Fibroblast of mammary gland (primary cell): Measurements from ENCODE around the gene NRXN3.
"Not testable (repeated sequence)": the region's sequence is repeated elsewhere in the genome, so short reads cannot be mapped to it uniquely, and the experiment has no call there.

Experiments
- DNase-seq: peaks from one replicate; pipeline ENCODE4 v3.0.0-alpha.2; 2010; ENCODE audit warnings: low read depth
- H3K4me3 ChIP-seq: 2 replicates; pipeline ENCODE4 v1.5.1; 2011; ENCODE audit warnings: low read depth, mild to moderate bottlenecking, low read length, moderate library complexity; ENCODE audit not compliant: control insufficient read depth
- TF ChIP-seq, protein P1 (sequence below): conservative IDR thresholded peaks from 2 replicates; pipeline ENCODE4 v1.5.1; 2011; ENCODE audit warnings: low read depth, low read length, inconsistent platforms; ENCODE audit not compliant: control insufficient read depth, insufficient read depth

The NRXN3 gene

DNA sequence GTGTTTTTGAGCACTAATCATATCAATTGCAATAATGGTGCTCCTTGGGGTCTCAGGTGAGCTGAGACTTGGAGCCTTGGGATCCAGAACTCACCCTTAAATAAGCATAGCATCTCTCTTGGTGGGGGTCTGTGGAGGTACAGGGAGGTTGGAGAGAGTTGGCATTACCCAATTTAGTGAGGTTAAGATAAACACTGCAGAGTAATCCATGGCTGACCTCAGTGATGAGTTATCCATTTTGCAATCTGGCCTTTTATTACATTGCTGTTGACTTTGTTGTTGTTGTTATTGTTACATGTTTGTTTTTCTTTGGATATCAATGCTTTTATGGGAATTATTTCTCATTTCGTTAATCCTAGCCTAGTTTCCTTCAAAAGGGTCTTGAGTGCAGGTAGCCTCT, 373.3 kb downstream of the NRXN3 start:
- DNase-seq: no peak
- TF ChIP-seq, protein P1, sequence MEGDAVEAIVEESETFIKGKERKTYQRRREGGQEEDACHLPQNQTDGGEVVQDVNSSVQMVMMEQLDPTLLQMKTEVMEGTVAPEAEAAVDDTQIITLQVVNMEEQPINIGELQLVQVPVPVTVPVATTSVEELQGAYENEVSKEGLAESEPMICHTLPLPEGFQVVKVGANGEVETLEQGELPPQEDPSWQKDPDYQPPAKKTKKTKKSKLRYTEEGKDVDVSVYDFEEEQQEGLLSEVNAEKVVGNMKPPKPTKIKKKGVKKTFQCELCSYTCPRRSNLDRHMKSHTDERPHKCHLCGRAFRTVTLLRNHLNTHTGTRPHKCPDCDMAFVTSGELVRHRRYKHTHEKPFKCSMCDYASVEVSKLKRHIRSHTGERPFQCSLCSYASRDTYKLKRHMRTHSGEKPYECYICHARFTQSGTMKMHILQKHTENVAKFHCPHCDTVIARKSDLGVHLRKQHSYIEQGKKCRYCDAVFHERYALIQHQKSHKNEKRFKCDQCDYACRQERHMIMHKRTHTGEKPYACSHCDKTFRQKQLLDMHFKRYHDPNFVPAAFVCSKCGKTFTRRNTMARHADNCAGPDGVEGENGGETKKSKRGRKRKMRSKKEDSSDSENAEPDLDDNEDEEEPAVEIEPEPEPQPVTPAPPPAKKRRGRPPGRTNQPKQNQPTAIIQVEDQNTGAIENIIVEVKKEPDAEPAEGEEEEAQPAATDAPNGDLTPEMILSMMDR: no peak
- no peak overlapping the region for H3K4me3 ChIP-seq

DNA sequence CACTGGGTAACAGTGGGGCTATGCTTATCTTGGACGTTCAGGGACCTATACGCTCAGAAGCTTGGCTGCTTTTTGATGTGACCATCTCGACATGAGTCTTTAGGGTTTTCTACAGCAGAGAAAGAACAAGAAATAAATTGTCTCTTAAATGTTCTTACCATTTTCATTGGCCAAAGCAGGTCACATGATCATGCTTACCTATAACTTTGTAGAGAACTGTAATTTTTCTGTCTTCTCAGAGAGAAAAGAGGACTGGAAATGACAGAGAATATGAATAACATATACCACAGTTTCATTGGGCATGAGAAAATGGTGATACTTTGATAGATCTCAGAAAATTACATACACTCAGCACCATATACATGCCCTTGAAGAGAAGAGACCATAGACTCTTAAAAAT, 390.9 kb downstream of the NRXN3 start:
- DNase-seq: no peak
- H3K4me3 ChIP-seq: no peak overlapping the region
- TF ChIP-seq, protein P1: no peak

DNA sequence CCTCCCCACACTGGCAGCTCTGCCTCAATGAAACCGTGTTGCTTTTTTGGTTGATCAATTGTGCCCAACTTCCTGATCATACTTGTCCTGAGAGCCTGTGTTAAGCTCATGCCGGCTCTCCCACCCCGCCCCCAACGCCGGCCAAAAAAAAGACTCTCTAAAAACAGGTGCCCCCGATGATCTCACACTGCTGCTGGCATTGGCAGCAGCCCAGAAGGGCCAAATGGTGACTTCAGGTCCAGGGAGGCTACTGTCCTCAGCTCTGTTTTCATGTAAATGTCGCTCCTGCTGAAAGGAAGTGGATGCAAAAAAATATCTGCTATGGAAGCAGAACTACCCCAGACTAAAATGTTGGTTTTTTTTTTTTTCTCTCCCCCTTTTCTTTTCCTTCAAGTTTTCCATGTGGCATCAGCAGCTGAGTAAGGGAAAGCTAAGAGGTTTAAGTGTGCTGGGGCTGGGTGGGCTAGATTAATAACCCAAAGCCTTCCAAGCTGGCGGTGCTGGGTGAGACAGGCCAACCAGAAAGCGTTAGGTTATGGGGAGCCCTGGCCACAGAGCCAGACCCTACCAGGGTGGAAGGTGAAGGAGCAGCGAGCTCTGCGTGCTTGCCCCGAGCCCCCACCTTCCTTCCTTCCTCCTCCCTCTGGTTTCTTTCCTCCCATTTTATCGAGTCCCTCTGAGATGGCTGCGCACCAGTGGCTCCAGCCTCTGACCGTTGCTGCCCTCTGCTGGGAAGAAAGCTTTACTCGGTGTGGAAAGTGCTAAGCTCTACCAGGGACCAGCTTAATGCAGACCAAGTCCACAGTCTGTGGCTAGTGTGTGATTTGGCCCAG, 396.1 kb downstream of the NRXN3 start:
- TF ChIP-seq, protein P1: peak; percentile 87
- DNase-seq: peak; percentile 72
- H3K4me3 ChIP-seq: no peak overlapping the region

DNA sequence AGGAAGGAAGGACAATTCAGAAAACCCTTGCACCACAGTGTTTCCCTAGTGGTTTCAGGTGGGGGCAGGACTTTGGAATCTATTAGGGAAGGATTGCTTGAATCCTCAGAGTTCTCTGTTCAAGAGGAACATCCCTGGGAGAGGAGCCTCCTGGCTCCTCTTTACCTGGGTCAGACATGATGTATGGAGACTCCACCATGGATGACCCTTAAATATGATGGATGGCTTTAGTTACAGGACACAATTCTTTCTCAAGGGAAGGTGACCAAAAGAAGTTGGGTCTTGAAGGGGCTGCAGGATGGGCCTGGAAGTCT, 396.6 kb downstream of the NRXN3 start:
- TF ChIP-seq, protein P1: no peak
- H3K4me3 ChIP-seq: no peak overlapping the region
- no peak for DNase-seq

DNA sequence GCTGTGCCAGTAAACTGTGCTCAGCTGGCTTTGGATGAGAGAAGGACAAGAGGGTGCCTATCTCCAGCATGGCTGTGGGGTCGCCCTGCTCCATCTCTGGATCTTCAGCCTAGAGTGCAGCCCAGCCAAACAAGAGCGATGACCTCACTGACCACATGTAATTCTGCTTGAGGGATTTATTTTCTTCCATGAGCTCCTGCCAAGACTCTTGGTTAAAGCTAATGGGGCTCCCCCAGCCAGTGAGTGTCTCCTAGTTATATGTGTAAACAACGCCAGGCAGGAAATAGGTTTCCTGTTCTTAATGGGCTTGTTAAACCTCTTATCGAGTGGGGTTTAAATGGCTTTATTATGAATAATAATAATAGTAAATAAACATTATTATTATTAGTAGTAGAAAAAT, 397.2 kb downstream of the NRXN3 start:
- no peak overlapping the region for H3K4me3 ChIP-seq
- DNase-seq: peak; percentile 53
- TF ChIP-seq, protein P1: no peak

DNA sequence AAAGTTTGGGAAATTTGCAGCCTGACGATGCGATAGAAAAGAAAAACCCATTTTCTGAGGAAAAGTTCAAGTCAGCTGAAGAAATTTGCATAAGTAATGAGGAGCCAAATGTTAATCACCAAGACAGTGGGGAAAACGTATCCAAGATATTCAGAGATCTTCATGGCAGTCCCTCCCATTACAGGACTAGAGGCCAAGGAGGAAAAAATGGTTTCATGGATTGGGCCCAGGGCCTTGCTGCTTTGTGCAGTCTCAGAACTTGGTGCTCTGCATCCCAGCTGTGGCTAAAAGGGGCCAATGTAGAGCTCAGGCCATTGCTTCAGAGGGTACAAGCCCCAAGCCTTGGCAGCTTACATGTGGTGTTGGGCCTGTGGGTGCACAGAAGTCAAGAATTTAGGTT, 403.6 kb downstream of the NRXN3 start:
- DNase-seq, H3K4me3 ChIP-seq: not testable (repeated sequence)

DNA sequence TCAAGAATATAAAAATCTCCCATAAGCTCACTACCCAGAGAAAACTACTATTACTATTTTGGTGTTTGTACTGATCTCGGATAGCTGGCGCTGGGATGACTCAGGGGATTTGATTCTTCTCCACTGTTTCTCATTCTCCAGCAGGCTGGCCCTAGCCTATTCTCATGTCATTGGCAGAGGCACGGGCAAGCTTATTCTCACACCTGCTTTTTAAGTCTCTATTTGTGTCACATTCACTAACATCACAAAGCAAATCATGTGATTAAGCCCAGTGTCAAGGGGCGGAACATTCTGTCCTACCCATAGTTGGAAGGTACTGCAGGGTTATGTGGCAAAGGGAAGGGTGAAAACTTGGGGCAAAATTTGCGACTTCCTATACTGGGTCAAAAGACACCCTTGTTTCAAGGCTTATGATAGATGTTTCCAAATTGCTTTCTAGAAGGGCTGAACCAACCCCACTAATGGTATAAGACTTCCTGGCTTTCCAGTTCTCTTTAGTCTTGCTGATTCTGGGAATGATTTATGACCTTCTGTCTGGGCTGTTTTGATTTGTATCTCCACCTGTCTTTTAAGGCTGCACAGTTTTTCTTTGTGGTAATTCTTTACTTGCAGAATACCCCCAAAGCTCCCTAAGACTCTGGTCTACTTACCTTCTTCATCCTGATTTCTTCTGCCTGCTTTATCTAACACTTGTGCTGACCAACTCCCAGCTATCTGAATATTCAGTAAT, 406.4 kb downstream of the NRXN3 start:
- DNase-seq: no peak

More for the DNA sequence above, 406.4 kb downstream of the NRXN3 start:
- TF ChIP-seq, protein P1: no peak
- no peak overlapping the region for H3K4me3 ChIP-seq
